Limb (tissue), 2 donors: ENCODE results near the gene OR10V1.
A peak's percentile ranks its signal among the peaks of the same experiment; 100 is the strongest.
"Not testable (repeated sequence)": the region's sequence is repeated elsewhere in the genome, so short reads cannot be mapped to it uniquely, and the experiment has no call there.

Source experiments
- DNase-seq, 2 donors: peaks; one replicate each; pipeline ENCODE4 v3.0.0-alpha.2; 2016; ENCODE audit errors: extremely low spot score in 2 of 2

OR10V1 gene

GRCh38 chr11:59710136-59710847 lies 3.4 kb downstream of the OR10V1 start:
- no peak for DNase-seq

GRCh38 chr11:59708537-59708936 lies 5.1 kb downstream of the OR10V1 start:
- DNase-seq = no peak

GRCh38 chr11:59707371-59707770 lies 6.3 kb downstream of the OR10V1 start:
- DNase-seq = no peak

- no peak for DNase-seq
Measured at GRCh38 chr11:59706518-59707285, 6.9 kb downstream of the OR10V1 start.

GRCh38 chr11:59705294-59705693 lies 8.4 kb downstream of the OR10V1 start:
- no peak for DNase-seq

- not testable (repeated sequence) for DNase-seq
Measured at GRCh38 chr11:59703515-59703914, 10.1 kb downstream of the OR10V1 start.

GRCh38 chr11:59700157-59700556 lies 13.5 kb downstream of the OR10V1 start:
- DNase-seq = not testable (repeated sequence)

- no peak for DNase-seq
Measured at GRCh38 chr11:59698506-59698905, 15.1 kb downstream of the OR10V1 start.

- DNase-seq = no peak
Measured at GRCh38 chr11:59692915-59693314, 20.7 kb downstream of the OR10V1 start.

GRCh38 chr11:59691156-59691555 lies 22.5 kb downstream of the OR10V1 start:
- no peak for DNase-seq

GRCh38 chr11:59689015-59689414 lies 24.6 kb downstream of the OR10V1 start:
- DNase-seq = no peak

- DNase-seq = not testable (repeated sequence)
Measured at GRCh38 chr11:59681260-59681725, 32.4 kb downstream of the OR10V1 start.

GRCh38 chr11:59680287-59681154 lies 33.1 kb downstream of the OR10V1 start:
- DNase-seq = peak; percentile 64 to 66

GRCh38 chr11:59679347-59679746 lies 34.3 kb downstream of the OR10V1 start:
- no peak for DNase-seq

- no peak for DNase-seq
Measured at GRCh38 chr11:59678813-59679165, 34.9 kb downstream of the OR10V1 start.

- DNase-seq = no peak
Measured at GRCh38 chr11:59678118-59678812, 35.4 kb downstream of the OR10V1 start.

- DNase-seq = no peak
Measured at GRCh38 chr11:59676205-59676604, 37.4 kb downstream of the OR10V1 start.

GRCh38 chr11:59674291-59674690 lies 39.4 kb downstream of the OR10V1 start:
- no peak for DNase-seq

- no peak for DNase-seq
Measured at GRCh38 chr11:59673291-59673690, 40.4 kb downstream of the OR10V1 start.

GRCh38 chr11:59671471-59671870 lies 42.2 kb downstream of the OR10V1 start:
- DNase-seq = no peak

- peak in 1 of 2 donors; percentile 6 for DNase-seq
Measured at GRCh38 chr11:59669611-59670009, 44.0 kb downstream of the OR10V1 start.
